Stimulated activated CD4-positive, alpha-beta T cell treated with anti-CD3 and anti-CD28 coated beads, Interleukin-1b, Interleukin-23, amount 100 ng/mL, for 48 hours (primary cell): ENCODE measurements around the gene ZNF652.
"Not testable (repeated sequence)": the region's sequence is repeated elsewhere in the genome, so short reads cannot be mapped to it uniquely, and the experiment has no call there.

ENCODE experiments used
- DNase-seq: peaks from one replicate; pipeline ENCODE4 v3.0.0-alpha.2; 2020

The ZNF652 gene

GRCh38 chr17:49298371-49298976 lies 63.6 kb downstream of the ZNF652 start:
- no peak for DNase-seq

GRCh38 chr17:49297141-49297540 lies 64.9 kb downstream of the ZNF652 start:
- no peak for DNase-seq

GRCh38 chr17:49294122-49294521 lies 67.9 kb downstream of the ZNF652 start:
- DNase-seq, result no peak

- DNase-seq, result no peak
These were observed 69.1 kb downstream of the ZNF652 start for GRCh38 chr17:49292901-49293300.

GRCh38 chr17:49291929-49292328 lies 70.1 kb downstream of the ZNF652 start:
- no peak for DNase-seq

DNA sequence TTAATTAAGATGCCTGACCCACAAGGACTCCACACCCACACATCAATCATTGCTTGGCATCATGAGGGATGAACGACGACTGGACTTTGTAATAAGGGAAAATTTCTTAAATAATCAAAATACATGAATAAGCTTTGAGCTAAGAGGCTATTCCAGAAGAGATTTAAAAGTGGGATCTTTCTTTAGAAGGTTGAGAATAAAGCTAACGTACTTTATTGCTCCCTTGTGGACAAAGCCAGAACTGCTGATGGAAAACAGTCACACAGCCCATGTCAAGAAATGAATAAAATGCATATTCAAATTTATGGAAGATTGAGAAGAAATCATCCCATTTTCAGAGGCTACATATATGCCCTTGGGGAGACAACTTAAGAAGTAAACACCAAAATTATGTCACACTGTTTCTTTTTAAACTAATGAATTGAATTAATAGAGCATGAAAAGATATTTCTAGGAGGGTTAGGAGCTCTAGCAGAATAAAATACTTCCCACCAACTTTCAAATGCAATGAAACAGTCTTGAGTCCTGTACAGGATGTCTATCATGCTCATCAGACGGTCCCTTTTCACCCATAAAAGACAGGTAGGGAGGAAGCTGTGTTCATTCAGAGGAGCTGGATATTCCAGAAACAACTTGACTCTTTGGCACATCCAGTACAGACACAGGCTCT lies 71.2 kb downstream of the ZNF652 start:
- DNase-seq, result no peak

GRCh38 chr17:49288388-49288787 lies 73.7 kb downstream of the ZNF652 start:
- DNase-seq, result no peak

DNA sequence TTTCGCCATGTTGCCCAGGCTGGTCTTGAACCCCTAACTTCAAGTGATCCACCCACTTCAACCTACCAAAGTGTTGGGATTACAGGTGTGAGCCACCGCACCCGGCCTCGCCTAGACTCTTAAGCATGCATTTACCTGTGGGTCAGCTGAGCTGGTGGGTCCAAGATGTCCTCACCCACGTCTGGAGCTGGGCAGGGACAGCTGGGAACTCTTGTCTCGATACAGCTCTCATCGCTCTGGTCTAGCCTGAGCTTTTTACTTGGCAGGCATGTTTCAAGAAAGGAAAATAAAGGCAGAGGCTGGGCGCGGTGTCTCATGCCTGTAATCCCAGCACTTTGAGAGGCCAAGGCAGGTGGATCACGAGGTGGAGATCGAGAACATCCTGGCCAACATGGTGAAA lies 74.6 kb downstream of the ZNF652 start:
- DNase-seq, result no peak

GRCh38 chr17:49286261-49286973 lies 75.6 kb downstream of the ZNF652 start:
- DNase-seq, result not testable (repeated sequence)

GRCh38 chr17:49285716-49286115 lies 76.3 kb downstream of the ZNF652 start:
- DNase-seq, result no peak

- no peak for DNase-seq
These were observed 81.1 kb downstream of the ZNF652 start for GRCh38 chr17:49280918-49281317.

GRCh38 chr17:49280061-49280460 lies 82.0 kb downstream of the ZNF652 start:
- DNase-seq, result no peak

DNA sequence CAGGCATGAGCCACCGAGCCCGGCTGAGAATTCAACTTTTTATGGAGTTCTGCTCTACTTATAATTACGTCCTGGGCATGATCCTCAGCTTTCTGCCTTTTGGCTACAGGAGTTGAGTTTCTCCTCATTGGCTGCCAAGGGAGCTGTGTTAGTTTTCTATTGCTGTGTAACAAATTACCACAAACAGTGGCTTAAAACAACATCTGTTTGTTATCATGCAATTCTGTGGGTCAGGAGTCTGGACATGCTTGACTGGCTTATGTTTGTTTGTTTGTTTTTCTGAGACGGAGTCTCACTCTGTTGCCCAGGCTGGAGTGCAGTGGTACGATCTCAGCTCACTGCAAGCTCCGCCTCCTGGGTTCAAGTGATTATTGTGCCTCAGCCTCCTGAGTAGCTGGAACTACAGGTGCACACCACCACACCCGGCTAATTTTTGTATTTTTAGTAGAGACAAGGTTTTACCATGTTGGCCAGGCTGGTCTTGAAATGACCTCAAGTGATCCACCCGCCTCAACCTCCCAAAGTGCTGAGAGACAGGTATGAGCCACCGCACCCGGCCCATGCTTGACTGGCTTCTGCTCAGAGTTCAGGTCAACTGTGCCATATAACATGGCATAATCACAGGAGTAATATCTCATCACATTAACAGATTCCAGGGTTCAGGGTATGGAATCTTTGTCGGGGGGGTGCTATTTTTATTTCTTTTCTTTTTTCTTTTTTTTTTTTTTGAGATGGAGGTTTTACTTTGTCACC lies 82.6 kb downstream of the ZNF652 start:
- not testable (repeated sequence) for DNase-seq

DNA sequence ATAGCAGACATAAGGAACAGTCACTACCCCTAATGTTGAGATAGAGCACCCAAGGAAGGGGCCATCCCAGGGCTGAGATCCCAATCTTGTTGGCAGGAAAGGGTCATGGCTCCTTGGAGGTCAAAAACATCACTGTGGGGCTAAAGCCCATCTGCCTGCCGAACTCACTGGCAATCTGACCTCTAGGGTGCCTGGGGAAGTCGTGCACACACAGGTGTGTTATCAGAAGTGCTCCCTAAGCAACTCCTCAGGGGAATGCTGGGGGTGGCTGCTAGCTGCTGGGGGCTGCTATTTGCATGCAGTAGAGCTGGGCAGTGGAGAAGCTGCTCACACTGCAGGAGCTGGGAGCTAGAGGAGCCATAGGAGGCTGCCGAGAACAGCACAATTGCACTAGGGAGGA lies 84.0 kb downstream of the ZNF652 start:
- no peak for DNase-seq

DNA sequence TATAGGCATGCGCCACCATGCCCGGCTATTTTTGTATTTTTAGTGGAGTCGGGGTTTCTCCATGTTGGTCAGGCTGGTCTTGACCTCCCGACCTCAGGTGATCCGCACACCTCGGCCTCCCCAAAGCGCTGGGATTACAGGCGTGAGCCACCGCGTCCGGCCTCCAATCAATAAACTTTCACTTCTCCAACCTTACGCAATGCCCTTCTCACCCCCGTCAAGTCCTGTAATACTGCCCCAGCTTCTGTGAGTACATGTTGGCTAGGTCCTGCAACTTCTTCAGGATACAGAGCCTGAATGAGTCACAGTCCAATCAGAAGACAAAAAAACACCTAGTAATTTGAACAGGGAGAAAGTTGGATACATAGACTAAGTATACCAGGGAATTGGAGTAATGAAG lies 84.4 kb downstream of the ZNF652 start:
- DNase-seq, result no peak

DNA sequence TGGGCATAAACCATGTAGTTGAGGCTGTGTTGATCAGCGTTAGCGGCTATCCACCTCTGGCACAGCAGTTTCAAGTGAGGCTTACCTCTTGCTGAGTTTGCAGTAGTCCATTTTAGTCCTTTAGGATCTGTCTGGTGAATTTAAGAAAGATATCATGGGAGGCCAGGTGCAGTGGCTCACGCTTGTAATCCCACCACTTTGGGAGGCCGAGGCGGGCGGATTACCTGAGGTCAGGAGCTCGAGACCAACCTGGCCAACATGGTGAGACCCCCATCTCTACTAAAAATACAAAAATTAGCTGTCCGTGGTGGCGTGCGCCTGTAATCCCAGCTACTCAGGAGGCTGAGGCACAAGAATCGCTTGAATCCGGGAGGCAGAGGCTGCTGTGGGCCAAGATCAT lies 86.1 kb downstream of the ZNF652 start:
- DNase-seq, result not testable (repeated sequence)

DNA sequence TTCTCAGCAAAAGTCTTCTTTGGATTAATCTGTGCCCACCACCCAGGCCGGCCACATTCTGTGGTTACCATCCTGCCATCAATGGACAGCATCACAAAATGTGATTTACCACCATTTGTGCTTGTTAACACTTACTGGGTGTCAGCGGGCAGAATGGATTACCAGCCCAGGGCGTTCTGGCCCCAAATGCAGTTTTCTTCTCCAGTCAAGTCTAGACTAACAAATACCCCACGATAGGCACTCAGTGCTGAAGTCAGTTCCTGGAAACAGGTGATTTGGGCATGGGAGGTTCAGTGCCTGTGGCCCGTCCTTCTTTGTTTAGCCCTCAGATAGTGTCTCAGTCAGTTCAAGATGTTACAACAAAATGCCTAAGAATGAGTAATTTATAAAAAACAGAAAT lies 92.7 kb downstream of the ZNF652 start:
- no peak for DNase-seq

GRCh38 chr17:49267912-49268311 lies 94.1 kb downstream of the ZNF652 start:
- DNase-seq, result no peak

DNA sequence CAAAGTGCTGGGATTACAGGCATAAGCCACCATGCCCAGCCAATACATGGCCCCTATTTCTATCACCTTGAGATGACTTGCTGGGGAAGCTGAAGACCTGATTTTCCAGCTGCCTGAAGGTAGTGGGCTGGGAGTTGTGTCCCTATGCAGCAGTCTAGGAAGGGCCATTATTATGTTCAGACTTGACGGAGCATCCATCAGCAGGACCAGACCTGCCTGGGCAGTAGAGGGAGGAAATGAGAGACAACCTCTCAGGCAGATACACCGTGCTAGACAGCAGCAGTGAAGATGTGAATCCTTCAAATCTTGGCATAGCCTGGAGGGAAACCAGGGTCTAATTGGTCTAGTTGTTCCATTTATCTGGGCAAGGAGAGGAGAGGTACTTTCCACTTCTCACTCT lies 95.8 kb downstream of the ZNF652 start:
- no peak for DNase-seq

DNA sequence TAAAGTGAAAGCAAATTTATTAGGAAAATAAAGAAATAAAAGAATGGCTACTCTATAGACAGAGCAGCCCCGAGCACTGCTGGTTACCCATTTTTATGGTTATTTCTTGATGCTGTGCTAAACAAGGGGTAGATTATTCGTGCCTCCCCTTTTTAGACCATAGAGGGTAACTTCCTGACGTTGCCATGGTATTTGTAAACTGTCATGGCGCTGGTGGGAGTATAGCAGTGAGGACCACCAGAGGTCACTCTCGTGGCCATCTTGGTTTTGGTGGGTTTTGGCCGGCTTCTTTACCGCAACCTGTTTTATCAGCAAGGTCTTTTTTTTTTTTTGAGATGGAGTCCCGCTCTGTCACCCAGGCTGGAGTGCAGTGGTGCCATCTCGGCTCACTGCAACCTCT lies 100.5 kb downstream of the ZNF652 start:
- not testable (repeated sequence) for DNase-seq

GRCh38 chr17:49260817-49261291 lies 101.2 kb downstream of the ZNF652 start:
- DNase-seq, result peak; percentile 4

GRCh38 chr17:49260011-49260816 lies 101.8 kb downstream of the ZNF652 start:
- DNase-seq, result peak; percentile 59

- DNase-seq, result no peak
These were observed 102.4 kb downstream of the ZNF652 start for GRCh38 chr17:49259663-49260010.
